ENCODE results near the gene LY9.
A peak's percentile ranks its signal among the peaks of the same experiment; 100 is the strongest.
"Not testable (repeated sequence)": the region's sequence is repeated elsewhere in the genome, so short reads cannot be mapped to it uniquely, and the experiment has no call there.

Gene LY9

GRCh38 chr1:160774886-160775719 lies 20.9 kb upstream of the LY9 start:
- DNase-seq: no peak

DNA sequence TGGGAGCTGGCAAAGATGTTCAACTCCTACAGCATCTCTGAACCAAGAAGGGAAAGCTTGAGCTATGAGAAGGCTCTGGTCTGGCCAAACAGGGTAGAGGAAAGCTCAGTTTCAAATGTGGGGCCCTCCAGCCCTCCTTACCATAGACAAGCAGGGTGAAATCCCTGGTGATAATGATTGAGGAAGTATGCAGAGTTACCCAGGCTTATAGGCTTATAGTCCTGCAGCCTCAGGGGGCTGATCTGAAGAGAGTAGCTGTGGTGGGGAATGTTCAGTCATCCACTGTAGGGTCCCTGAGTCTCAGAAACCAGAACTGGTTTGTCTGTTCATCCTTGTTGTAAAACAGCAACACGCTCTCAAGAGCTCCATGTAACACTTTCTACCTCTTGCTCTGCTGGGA lies 19.8 kb upstream of the LY9 start:
- DNase-seq: no peak

GRCh38 chr1:160777486-160778089 lies 18.4 kb upstream of the LY9 start:
- peak; percentile 11 for DNase-seq

DNA sequence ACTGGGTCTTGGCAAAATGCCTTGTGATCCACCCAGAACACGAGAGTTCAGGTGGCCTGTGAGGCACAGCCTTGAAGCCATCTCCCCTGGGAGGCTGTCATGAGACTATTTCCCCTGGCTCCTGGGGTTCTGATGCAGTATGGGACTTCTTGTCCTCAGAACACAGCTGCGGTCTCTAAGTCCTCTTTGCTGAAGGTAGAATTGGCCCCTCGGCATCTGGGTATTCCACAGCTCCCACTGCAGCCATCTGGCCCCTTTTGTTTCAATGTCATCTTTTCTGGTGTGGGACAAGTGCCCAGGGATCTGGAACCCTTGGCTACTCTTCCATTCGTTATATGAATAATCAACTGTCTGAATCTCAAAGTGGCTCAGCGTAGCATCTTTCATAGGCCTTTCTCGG lies 17.0 kb upstream of the LY9 start:
- no peak for DNase-seq

- DNase-seq: peak; percentile 11
Observed at GRCh38 chr1:160779626-160780397, 16.2 kb upstream of the LY9 start.

- no peak for DNase-seq
Observed at GRCh38 chr1:160780398-160780755, 15.6 kb upstream of the LY9 start.

DNA sequence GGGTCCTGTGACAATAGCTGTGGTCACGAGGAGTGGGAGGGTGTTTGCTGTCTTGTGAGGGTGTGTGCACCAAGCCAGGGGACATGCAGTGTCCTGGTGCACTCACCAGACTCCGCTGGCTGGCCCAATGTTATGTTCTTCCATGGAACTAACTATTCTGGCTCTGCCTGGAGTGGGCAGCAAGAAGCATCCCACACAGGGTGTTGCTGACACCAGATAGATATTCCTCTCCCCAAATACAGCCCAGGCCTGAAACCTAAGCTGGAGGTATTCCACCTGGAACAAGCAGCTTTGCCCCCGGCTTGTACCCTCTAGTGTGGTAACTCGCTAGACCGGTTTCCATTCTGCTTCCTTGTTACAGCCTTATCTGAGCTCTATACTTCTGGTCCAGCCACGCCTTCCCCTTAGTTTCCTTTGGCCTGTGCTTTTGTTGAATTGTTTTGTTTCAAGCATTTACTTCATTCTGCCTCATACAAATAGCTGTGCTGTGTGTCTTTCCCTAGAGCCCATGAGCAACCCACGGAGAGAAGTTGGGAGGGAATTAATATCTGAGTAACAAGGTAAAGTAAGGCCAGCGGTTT lies 14.7 kb upstream of the LY9 start:
- no peak for DNase-seq

DNA sequence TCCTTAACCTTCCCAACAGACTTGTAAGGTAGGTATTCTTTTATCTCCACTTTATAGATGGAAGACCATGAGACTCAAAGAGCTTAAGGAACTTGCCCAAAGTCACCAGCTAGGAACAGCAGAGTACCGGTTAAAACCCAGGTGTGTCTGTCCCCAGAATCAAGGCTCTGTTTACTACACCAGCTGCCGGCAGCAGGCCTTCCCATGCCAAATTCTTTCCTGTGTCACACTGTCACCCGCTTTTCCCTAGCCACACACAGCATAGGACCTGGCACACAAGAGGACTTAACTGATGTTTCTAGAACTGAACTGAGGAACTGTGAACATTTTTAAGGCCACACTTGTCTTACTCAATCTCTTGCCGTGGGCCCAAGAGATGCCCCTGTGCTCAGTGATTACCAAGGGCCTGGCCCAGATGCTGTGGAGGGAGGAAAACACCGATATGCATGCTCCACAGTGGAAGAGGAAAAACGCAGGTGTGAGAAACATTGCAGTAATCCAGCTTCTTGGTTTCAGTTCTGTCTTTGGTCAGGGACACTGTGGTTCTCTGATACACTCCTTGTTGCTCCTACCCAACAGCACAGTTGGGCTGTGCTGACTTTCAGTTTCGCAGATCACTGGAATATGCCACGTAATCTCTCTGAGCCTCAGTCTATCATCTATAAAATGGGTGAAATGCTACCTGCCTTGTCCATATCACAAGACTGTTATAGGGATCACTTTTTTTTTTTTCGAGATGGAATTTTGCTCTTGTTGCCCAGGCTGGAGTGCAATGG lies 13.9 kb upstream of the LY9 start:
- DNase-seq: no peak

DNA sequence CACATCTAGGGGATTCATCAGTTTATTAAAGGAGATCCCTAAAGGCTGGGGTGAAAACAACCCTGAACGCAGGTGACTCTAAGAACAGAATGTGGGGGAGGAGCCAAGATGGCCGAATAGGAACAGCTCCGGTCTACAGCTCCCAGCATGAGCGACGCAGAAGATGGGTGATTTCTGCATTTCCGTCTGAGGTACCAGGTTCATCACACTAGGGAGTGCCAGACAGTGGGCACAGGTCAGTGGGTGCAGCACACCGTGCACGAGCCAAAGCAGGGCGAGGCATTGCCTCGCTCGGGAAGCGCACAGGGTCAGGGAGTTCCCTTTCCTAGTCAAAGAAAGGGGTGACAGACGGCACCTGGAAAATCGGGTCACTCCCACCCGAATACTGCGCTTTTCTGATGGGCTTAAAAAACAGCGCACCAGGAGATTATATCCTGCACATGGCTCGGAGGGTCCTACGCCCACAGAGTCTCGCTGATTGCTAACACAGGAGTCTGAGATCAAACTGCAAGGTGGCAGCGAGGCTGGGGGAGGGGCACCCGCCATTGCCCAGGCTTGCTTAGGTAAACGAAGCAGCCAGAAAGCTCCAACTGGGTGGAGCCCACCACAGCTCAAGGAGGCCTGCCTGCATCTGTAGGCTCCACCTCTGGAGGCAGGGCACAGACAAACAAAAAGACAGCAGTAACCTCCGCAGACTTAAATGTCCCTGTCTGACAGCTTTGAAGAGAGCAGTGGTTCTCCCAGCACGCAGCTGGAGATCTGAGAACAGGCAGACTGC lies 12.8 kb upstream of the LY9 start:
- not testable (repeated sequence) for DNase-seq

- no peak for DNase-seq
Observed at GRCh38 chr1:160789051-160789701, 6.8 kb upstream of the LY9 start.

DNA sequence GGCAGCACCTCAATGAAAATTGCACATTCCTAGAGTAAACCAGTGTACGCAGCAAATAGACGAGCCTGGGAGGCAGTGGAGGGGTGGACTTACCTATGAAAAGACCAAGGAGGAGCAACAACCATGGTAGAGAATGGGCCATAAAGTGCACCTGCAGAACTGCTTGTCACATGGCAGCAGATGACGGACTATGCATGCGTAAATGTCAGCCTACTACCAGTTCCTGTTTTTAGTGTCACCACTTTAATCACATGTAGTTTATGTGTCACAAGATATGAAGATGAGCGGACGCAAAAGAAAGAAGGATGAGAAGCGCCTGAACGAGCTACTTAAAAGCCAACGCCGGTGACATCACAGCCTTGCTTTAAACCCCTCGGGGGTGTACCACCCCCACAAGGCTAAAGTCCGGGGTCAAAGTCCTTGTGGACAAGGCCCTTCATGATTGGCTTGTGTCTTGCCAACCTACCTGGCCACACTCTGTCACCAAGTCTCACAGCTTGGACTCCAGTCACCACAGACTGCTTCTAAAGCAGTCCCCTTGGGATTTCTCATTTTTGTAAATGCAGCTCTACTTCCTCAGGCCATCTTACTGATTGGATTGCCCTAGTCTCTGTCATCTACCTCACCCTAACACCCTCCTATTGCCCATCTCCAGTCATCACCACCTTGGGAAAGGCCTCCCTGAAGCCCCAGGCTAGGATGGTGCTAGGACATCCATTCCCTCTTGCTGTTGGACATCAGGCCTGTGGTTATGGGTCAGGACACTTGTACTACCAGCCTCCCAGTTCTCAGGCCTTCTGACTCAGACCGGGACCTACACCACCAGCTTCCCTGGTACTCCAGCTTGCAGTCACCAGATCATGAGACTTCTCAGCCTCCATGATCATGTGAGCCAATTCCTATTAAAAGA lies 6.0 kb upstream of the LY9 start:
- DNase-seq: no peak

GRCh38 chr1:160794376-160794775 lies 1.6 kb upstream of the LY9 start:
- DNase-seq: no peak

GRCh38 chr1:160797271-160797709 lies 1.3 kb downstream of the LY9 start:
- no peak for DNase-seq

GRCh38 chr1:160797861-160798273 lies 1.9 kb downstream of the LY9 start:
- no peak for DNase-seq

DNA sequence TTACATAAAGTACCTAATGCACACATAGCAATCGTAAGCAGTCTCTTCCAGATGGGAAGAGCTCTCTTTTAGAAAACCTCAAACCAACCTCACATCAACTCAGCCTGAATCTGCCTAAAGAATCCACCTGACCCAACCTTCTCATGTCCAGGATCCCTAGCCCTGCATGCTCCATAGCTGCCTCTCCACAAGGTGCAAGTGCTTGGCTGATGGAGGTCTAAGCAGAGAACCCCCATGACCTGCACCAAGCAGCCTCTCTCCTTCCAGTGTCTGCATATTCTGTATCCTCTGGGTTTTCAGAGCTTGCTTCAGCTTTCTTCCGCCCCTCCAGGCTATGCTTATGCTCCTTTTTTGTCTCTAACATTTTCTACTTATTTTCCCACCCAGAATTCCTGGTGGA lies 2.5 kb downstream of the LY9 start:
- no peak for DNase-seq

DNA sequence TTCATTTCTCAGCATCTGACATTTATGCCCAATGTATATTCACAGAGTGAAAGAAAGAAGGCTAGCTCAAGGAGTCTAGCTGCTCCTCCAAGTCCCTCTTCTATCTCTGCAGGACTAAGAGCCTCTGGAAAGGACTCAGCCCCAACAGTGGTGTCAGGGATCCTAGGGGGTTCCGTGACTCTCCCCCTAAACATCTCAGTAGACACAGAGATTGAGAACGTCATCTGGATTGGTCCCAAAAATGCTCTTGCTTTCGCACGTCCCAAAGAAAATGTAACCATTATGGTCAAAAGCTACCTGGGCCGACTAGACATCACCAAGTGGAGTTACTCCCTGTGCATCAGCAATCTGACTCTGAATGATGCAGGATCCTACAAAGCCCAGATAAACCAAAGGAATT lies 3.7 kb downstream of the LY9 start:
- no peak for DNase-seq

- no peak for DNase-seq
Observed at GRCh38 chr1:160800142-160800541, 4.2 kb downstream of the LY9 start.

DNA sequence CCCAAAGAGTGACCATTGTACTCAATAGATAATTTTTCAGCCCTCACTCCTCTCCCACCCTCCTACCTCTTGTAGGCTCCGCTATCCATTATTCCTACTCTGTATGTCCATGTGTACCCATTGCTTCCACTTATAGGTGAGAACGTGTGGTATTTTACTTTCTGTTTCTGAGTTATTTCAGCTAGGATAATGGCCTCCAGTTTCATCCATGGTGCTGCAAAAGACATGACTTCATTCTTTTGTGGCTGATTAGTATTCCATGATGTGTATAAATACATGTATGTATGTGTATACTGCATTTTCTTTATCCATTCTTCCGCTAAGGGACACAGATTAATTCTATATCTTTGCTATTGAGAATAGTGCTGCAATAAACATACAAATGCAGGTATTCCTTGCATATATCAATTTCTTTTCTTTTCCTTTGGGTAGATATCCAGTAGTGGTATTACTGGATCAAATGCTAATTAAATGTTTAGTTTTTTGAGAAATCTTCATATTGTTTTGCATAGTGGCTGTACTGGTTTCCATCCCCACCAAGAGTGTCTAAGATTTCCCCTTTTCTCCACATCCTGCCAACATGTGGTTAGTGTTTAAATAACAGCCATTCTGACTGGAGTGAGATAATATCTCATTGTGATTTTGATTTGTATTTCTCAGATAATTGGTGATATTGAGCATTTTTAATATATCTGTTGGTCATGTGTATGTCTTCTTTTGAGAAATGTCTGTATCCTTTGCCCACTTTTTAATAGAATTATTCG lies 4.9 kb downstream of the LY9 start:
- no peak for DNase-seq

GRCh38 chr1:160801836-160802580 lies 6.0 kb downstream of the LY9 start:
- DNase-seq: no peak
